Activated CD4-positive, alpha-beta T cell treated with anti-CD3 and anti-CD28 coated beads for 24 hours (primary cell): ENCODE data around the gene RNF31.

Source experiments
- DNase-seq, 2 donors: peaks; one replicate each; pipeline ENCODE4 v3.0.0-alpha.2; 2020; ENCODE audit warnings: low read depth in 2 of 2

Gene RNF31

DNA sequence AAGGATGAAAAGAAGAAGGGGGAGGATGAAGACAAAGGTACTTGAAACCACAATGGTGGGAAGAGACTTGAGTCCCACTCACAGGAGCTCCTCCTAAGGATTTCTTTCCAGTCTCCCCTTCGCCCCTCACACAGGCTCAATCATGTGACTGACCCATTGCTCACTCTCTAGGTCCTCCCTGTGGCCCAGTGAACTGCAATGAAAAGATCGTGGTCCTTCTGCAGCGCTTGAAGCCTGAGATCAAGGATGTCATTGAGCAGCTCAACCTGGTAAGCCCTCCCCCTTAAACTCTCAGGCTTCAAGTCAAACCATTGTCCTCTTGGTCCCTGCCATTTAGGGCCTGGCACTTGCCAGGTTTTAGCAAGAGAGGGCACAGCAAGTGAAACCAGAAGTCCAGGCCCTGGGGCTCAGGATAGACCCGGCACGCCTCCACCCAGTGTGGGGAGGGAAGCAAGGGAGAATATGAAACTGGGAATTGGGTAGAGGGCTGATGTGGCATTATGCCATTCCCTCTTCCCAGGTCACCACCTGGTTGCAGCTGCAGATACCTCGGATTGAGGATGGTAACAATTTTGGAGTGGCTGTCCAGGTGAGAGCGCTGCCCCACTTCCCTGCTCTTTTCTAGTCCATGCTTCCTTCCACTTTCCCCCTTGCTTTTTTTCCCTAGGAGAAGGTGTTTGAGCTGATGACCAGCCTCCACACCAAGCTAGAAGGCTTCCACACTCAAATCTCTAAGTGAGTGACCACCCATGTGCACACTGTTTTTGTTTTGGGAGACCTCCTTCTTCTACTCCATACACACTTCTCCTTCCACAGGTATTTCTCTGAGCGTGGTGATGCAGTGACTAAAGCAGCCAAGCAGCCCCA is 9.5 kb upstream of the RNF31 start:
- no peak for DNase-seq

- DNase-seq = no peak
Measured at GRCh38 chr14:24138396-24139271, 8.7 kb upstream of the RNF31 start.

DNA sequence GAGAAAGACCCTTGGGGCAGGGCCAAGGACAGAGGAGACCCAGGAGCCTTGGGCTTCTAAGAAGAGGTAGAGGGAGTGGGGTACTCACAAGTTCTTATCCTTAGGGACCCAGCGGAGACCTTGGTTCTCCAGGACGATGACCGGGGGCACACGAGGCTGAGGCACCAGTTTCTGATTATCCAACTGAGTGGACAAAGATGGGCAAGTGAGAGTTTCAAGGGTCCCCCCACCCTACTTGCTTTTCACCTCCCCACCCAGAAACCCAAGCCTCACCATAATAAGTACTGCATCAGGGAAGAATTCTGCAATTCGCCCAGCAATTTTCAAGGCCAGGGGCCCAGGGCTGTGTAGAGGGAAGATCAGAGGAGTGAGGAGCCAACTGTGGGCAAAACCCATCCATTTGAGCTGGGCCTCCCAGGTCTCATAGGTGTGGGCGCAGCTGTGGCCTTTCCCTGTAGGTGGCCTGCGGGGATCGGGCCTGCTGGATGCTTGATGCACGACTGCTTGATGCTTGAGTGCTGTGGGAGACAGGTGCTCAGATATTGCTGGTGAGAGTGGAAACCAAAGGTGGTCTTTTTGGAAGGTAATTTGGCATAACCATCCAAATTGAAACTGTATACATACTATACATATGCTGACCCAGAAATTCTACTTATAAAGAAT is 7.9 kb upstream of the RNF31 start:
- no peak for DNase-seq

DNA sequence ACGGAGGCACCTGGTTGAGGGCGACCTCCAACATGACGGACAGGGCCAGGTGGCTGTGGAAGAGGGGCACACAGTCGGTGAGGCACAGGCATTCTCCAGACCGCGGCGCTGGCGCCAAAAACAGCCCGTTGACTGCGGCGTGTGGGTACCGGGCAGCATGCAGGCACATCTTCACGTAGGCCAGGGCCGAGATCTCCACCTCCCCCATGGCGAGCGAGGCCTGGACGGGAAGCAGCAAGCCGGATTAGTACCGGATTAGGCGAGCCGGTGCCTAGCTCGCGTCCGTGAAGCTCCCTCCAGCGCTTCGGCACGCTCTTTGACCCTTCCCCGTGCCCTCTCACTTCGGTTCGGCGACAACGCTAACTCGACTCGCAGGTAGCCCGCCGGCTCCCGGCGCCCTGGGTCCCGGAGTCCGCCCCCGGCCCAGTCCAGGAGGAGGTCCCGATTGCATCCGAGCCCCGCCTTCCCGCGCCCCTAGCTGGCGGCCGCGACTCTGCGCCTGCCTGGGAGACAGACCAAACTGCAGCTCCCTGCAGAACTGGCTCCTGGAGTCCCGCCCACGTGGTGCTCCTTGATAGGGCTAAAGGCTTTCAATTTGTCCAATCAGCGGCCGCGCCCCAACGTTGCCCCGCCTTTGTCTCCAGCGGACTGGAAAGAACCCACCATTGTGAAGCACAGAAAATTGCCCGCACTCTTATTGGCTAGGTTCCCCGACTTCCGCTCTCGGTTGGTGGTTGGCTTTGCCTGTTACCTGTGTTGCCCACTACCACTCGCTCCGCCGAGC is 6.0 kb upstream of the RNF31 start, which contains the start of gene EMC9:
TSS of gene EMC9 (minus strand) at position 495 of the 784 bp plus-strand sequence. CDS start at position 208, 287 bp downstream.
- DNase-seq = peak; percentile 99 to 100

DNA sequence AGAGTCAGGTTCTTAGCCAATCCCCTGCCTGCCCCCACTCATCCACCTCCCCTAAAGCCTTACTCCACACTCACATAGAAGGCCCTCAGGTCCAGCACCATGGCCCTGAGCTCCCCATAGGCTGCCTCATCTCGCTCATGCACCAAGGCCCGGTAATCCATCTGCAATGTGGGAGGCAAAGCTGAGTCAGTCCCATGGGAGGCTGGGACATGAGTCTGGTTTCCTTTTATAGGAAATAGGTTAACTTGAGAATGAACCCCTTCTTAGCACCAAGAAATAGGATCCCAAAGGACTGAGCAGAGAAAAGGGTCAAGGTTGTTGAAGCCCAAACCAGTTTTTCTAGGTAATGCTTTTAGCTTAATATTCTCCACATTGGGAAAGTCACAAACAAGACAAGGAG is 3.8 kb upstream of the RNF31 start:
- no peak for DNase-seq

GRCh38 chr14:24144451-24144850 is 2.8 kb upstream of the RNF31 start:
- no peak for DNase-seq

DNA sequence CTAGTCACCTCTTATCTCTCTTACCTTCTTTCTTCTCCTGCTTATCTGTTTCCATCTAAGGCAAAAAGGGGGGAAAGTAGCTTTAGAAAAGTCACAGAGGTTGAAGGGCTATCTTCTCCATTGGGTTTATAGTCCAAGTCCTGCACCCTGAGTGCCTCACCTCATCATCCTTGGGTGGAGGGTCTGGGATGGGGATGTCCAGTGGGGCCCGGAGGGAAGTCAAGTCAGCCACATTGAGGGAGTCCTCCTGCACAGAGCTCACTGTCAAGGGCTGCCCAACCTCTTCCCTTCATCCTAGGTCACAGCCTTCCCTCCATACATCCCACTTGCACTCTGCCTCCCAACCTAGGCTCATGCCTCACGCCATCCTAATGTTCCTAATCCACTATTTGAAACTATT is 2.1 kb upstream of the RNF31 start:
- no peak for DNase-seq

- no peak for DNase-seq
Measured at GRCh38 chr14:24145690-24146452, 1.4 kb upstream of the RNF31 start.

DNA sequence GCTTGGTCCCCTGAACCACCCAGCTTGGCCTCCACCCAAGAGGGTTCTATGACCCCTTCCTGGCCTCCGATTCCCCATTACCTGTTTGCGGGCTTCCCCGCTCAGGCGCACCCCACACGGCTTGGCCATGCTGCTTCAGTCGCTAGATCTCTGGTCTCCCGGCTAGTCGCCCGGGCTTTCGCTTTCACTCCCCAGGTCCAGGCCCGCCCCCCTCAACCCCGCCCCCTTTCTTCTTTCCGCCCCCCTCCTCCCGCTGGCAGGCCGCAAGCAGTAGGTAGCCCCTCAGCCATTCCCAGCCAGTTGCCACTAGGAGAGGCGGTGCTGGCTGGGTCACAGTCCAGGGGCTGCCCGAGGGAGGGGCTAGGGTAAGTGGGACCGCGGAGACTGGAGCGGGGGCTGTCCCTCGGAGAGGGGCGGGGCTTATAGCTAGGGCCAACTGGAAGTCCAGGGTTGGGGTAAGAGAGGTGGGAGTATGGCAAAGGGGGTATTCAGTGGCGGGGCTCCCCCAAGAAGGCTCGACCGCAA is 783 bp upstream of the RNF31 start, which contains the start of gene PSME2:
TSS of gene PSME2 (minus strand) at position 158 of the 525 bp plus-strand sequence. CDS start at position 129, 29 bp downstream.
- peak; percentile 75 to 86 for DNase-seq

DNA sequence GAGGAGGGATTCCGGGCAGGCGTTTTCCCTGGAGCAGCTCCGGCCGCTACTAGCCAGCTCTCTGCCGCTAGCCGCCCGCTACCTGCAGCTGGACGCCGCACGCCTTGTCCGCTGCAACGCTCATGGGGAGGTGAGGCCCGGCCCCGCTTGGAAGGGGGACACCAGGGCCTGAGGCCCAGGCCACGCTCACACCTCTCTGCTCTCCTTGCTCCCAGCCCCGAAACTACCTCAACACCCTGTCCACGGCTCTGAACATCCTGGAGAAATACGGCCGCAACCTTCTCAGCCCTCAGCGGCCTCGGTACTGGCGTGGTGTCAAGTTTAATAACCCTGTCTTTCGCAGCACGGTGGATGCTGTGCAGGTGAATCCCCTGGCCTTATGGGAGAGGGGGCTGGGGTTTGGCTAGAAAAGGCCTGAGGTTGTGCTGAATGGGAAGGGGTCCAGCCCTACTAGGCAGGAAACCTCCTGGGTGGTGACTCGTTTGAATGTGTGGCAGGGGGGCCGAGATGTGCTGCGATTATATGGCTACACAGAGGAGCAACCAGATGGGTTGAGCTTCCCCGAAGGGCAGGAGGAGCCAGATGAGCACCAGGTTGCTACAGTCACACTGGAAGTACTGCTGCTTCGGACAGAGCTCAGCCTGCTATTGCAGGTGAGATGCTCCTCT is 597 bp downstream of the RNF31 start:
- DNase-seq = no peak

DNA sequence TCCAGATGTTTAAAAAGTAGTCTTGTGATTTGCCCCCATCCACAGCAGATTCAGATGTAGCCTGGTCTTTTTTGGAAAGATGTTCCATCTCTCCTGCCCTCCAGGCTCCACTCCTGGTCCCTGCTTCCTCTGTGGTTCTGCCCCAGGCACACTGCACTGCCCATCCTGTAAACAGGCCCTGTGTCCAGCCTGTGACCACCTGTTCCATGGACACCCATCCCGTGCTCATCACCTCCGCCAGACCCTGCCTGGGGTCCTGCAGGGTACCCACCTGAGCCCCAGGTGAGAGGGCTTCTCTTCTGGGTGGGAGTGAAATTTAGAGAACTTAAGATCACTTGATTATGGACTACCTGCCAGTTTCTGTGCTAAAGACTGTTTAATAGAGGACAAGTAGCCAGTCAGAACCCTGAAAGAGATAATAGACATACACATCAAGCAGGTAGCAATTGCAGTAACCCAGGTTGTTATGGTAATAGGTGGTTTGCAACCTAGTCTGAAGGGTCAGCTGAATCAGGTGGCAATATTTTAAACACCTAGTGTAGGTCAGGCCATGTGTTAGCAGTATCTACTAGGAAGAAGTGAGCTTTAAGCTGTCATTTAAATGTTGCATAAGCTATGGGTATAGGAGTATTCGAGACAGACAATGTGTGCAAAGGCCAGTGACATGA is 2.1 kb downstream of the RNF31 start:
- no peak for DNase-seq

- no peak for DNase-seq
Measured at GRCh38 chr14:24150061-24150460, 2.8 kb downstream of the RNF31 start.

- no peak for DNase-seq
Measured at GRCh38 chr14:24150567-24150966, 3.3 kb downstream of the RNF31 start.

DNA sequence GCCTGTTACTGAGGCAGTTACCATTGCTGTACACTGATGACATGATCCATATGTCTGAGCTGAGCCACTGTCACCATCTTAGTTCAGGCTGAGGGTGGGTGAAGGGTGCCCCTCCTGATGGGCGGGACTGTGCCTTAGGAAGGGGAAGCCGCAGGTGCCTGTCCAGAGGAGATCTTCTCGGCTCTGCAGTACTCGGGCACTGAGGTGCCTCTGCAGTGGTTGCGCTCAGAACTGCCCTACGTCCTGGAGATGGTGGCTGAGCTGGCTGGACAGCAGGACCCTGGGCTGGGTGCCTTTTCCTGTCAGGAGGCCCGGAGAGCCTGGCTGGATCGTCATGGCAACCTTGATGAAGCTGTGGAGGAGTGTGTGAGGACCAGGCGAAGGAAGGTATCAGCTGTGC is 3.7 kb downstream of the RNF31 start:
- no peak for DNase-seq

- no peak for DNase-seq
Measured at GRCh38 chr14:24151404-24152080, 4.2 kb downstream of the RNF31 start.

GRCh38 chr14:24155100-24155499 is 7.8 kb downstream of the RNF31 start:
- DNase-seq = no peak

DNA sequence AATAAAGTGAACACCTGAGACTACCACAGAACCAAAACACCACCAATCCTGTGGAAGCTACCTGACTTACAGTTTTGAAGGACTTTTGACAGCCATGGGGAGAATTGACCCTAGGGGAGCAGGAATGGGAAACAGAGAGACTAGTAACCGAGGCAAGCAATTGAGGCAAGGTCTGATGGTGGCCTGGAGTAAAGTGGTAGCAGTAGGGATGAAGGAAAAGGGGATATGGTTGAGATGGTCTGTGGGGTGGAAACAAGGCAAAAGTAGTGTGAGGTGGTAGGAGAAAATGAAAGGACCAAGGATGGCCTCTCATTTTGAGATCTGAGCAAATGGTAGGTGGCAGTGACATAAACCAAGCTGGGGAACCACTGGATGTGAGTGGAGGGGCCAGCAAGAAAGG is 9.5 kb downstream of the RNF31 start:
- no peak for DNase-seq

DNA sequence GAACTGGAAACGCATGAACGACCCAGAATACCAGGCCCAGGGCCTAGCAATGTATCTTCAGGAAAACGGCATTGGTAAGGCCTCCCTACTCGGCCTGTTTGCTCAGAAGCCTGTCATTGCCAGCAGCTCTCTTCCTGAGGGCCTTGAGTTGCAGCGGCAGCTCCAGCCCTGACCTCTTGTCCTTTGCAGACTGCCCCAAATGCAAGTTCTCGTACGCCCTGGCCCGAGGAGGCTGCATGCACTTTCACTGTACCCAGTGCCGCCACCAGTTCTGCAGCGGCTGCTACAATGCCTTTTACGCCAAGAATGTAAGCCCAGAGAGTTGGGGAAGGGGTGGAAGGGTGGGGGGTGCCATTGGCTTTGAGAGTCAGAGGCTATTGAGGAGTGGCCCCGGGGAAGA is 10.0 kb downstream of the RNF31 start:
- no peak for DNase-seq
